Measurements from ENCODE around the gene OR4F15. TPM values are rescaled to one million over a fixed set of nuclear protein-coding genes. Genes with fewer than 3 reads are reported as not detected.

OR4F15 gene
- total and polyA plus RNA-seq, 2 of the 4 experiments (the other 2 are of a cell fraction): 0.36 TPM; not detected in 1

GRCh38 chr15:101807345-101807945, 4.6 kb upstream of the OR4F15 start:
- CTCF ChIA-PET: interaction anchor here (0.5 to 0.6 kb wide), 3 partner anchors 44 to 719 kb away, joined by 3 read pairs; no protein-coding TSS in a partner anchor
- Histone ChIP-seq H2BK20ac (ENCODE audit: low read depth, low read length) (peak overlapping the region; percentile 97), H2BK15ac (ENCODE audit: low read depth, low read length) (peak overlapping the region; percentile 97), H3K27me3 (ENCODE audit: control insufficient read depth, insufficient read depth, low read length) (no peaks in the 10 kb centered on the region), H4K8ac (ENCODE audit: low read depth in 2 of 2, low read length in 2 of 2) (peak overlapping the region in 1 of 2 experiments; percentile 69; a peak in 3 of 4 replicates), H4K20me1 (ENCODE audit: insufficient read depth, low read length) (no peaks in the 10 kb centered on the region), H3K9me3 (ENCODE audit: control insufficient read depth, insufficient read depth, low read length) (no peaks in the 10 kb centered on the region), H2AK5ac (ENCODE audit: low read depth, low read length) (peak overlapping the region; percentile 47), H2AK9ac (replicated peaks; ENCODE audit: low read depth, low read length, poor library complexity) (peak overlapping the region; percentile 79), H2BK120ac (ENCODE audit: low read depth, low read length) (peak overlapping the region; percentile 98), H3K9me1 (ENCODE audit: insufficient read depth, low read length) (0 out of 2 replicates have a peak, but pooled peaks cover 3% of the 10 kb centered on the region), H3K56ac (ENCODE audit: extremely low read depth, insufficient read depth, low read length) (peak overlapping the region; percentile 62; the same call in 1 of the 2 replicates), H3K27ac (ENCODE audit: insufficient read depth, low read length) (peak overlapping the region; percentile 60), H4K91ac (ENCODE audit: insufficient read depth, low read depth, low read length) (peak overlapping the region; percentile 87), H3K36me3 (ENCODE audit: control insufficient read depth, insufficient read depth, low read length) (no peaks in the 10 kb centered on the region), H3K4me1 (ENCODE audit: control insufficient read depth, insufficient read depth, low read length) (peaks cover 9% of the 10 kb centered on the region), H3K4me3 (ENCODE audit: insufficient read depth, low read depth, low read length) (no peak overlapping the region), H2AFZ (replicated peaks; ENCODE audit: low read length, poor library complexity) (peak overlapping the region; percentile 81), H3K9ac (ENCODE audit: low read depth, low read length) (peak overlapping the region; percentile 3; the same call in 1 of the 2 replicates), H3K23ac (ENCODE audit: low read depth, low read length) (peak overlapping the region; percentile 66; the same call in 1 of the 2 replicates), H2BK5ac (ENCODE audit: low read depth, low read length, poor library complexity, severe bottlenecking) (peak overlapping the region; percentile 96), H4K5ac (ENCODE audit: low read depth, low read length) (peak overlapping the region; percentile 94; the same call in 1 of the 2 replicates), H3K14ac (replicated peaks; ENCODE audit: low read depth, low read length) (peak overlapping the region; percentile 91), H3K4ac (ENCODE audit: low read depth, low read length) (peak overlapping the region; percentile 95), H3K4me2 (ENCODE audit: low read depth, low read length) (peak overlapping the region; percentile 31; the same call in 1 of the 2 replicates), H3K18ac (ENCODE audit: low read depth, low read length) (peak overlapping the region; percentile 70), H3K79me1 (ENCODE audit: low read depth in 1 of 2, low read length in 2 of 2) (no peaks in the 10 kb centered on the region)
- peak; percentile 89 for DNase-seq
- TF ChIP-seq CEBPB (IDR thresholded peaks at IDR 0.05; ENCODE audit: low read depth, low read length) (peak; percentile 68; the same call in 1 of the 2 replicates), FOS (IDR thresholded peaks at IDR 0.05; ENCODE audit: low read depth, low read length) (peak; percentile 63), CHD1 (IDR thresholded peaks at IDR 0.05; ENCODE audit: low read depth, low read length) (no peak), SMC3 (IDR thresholded peaks at IDR 0.05; ENCODE audit: low read depth, low read length) (no peak), POLR2A (IDR thresholded peaks at IDR 0.05; ENCODE audit: low read depth, low read length) (peak; percentile 52; the same call in 1 of the 2 replicates), MAFK (IDR thresholded peaks at IDR 0.05; ENCODE audit: low read depth, low read length) (peak; percentile 58)
- TSS peak; percentile 65 for BruUV-seq (replicated peaks)
- in situ Hi-C loops (cut with MboI; ENCODE audit: low sequenced_read_pairs) (no loop called here), intact Hi-C loops (cut with micrococcal nuclease) (no loop called here), dilution Hi-C loops (cut with HindIII; ENCODE audit: low sequenced_read_pairs, unreplicated experiment) (no loop called here)
- peak; percentile 61 for ATAC-seq (ENCODE audit: low read depth)
- POLR2A ChIA-PET (ENCODE audit: unreplicated experiment): no interaction called here
- WGBS, 2 experiments (ENCODE audit: extremely low coverage in 2 of 2, insufficient read length in 1 of 2): no CpG with 5 or more reads among the region's 10 CpGs

Data from IMR-90 (cell line).